Activated CD4-positive, alpha-beta T cell treated with anti-CD3 and anti-CD28 coated beads for 1 hour (primary cell): ENCODE measurements around the gene LRRC15.

Source experiments
- DNase-seq: peaks from one replicate; pipeline ENCODE4 v3.0.0-alpha.2; 2020

The LRRC15 gene

GRCh38 chr3:194329583-194329965, 40.0 kb downstream of the LRRC15 start:
- DNase-seq, result no peak

DNA sequence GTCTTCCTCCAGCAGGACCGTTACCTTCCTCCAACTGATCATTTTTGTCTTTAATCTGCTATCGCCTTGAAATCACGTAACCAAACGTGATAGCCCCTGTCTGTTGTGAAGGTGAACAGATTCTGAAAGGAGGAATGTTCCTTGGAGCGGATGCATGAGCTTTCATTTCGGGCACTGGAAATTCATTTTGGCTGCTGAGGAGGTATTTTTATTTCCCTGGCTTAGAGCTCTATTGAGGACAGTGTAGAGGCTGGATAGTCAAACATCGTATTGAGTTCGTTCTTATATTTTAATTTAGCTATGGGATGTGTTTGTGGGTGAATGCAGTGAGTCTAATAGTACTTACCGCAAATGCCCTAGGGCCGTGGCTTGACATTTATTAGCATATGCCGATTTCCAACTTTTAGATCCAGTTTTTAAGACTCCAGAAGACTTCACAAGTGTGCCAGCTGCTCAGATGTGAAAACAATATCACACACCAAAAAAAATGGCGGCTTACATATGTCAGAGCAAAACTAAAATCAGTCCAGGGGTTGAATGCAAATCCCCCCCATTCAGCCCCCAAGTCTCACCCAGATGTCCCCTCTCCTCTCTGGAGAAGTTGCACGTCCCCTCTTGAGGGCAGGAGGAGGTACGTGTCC, 40.5 kb downstream of the LRRC15 start:
- no peak for DNase-seq

DNA sequence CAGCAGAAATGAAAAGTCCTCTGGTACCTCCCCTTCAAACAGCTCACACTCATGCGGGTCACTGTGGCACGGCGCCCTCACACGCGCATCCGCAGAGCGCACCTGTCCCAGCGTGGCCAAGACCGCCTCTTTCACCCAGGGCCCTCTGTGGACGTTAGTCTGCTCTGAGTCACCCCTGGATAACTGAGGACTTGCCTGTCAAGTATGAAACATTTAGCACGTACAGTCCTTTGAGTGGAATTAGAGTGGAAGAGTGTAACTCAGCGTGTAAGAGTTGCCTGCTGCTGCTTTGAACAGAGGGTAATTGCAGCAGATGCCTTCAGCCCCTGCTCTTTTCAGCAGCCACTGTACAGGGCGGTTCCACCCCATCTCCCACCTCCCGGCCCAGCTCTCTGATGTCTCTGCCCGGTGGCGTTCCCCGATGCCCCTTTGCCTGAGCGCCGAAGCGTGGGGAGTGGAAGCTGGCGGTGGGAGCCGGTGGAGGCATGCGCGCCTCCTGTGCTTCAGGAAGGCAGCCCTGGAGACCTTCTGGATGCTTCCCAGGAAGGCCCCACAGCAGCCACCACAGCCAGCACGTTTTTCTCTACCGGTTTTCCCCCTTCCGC, 41.4 kb downstream of the LRRC15 start:
- no peak for DNase-seq

GRCh38 chr3:194327218-194328052, 42.1 kb downstream of the LRRC15 start:
- DNase-seq, result no peak

DNA sequence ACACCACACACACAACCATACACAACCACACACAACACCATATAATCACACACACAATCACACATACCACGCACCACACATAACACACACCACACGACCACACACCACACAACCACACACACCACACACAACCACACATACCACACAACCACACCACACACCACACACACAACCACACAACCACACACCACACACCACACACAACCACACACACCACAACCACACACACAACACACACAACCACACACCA, 42.6 kb downstream of the LRRC15 start:
- DNase-seq, result no peak

- no peak for DNase-seq
Measured at GRCh38 chr3:194326192-194326967, 43.2 kb downstream of the LRRC15 start.

GRCh38 chr3:194325424-194326153, 44.0 kb downstream of the LRRC15 start:
- DNase-seq, result no peak

DNA sequence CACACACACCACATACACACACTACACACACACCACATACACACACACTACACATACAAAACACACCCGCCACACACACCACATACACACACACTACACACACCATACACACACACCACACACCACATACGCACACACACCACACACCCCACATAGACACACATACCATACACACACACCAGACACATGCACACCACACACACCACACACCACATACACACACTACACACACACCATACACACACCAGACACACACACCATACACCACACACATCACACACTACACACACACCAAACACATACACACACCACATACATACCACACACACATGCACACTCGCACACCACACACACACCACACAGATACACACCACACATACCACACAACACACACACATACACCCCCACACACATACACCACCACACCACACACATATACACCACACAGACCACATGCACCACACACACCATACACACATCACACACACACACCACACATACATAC, 44.7 kb downstream of the LRRC15 start:
- DNase-seq, result no peak

DNA sequence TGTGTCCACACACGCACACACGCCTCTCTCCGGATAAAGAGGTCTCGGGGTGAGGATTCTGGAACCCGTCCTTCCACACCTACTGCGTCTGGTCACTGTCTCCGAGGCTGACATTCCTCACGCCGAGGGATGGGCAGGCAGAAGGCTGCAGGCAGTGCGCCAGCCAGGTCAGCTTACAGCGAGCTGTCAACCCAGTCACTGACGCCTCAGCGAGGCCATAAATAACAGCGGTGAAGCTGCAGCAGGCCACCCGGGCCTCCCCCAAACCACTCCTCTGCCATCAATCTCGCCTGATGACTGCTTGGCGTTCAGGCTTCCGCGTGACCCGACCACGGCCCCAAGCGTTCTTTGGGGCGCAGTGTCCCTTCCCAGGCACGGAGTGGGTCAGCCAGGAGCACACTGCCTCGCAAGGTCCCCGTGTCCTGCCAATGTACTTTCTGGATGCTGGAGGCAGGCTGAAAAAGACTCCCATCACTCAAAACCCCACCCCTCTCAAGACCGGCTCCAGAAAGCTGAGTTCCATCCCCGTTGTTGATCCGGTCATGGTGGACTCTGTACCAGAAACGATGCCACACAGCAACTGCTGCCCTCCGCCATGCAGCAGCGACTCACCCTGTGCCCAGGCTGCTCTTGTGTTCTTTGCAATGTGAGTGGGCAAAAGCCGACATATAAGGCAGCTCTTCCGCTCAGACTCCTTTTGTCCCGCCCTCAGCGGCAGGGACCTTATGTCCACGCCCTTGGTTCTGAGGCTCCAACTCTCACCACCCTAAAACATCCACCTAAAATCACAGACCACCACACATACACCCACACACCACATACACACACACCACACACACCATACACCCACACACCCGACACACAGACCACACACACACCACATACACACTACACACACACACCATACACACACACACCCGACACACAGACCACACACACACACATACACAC, 45.5 kb downstream of the LRRC15 start:
- no peak for DNase-seq

DNA sequence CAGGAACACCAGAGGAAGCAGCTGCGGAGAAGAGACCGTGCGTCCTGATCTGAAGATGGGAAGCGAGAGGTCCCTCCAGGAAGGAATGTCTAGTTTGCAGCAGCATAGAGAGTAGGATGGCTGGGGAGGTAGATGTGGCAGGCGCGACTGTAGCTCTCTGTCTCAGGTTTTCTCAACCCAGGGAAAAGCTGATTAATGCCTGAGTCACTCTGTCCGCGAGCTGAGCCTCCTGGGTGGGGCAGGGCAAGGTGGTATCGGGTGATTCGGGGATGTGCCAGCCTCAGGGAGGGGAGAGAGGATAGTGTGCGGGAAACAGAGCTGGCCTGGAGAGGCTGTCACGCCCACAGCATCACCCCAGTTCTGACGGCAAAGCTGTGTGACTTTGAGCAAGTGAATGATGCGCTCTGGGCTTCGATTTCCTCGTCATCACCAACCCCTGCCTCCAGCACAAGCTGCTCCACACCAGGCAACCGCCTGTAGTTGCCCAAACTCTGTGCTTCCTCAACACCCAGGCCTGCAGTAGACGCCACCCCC, 46.8 kb downstream of the LRRC15 start:
- no peak for DNase-seq

- DNase-seq, result no peak
Measured at GRCh38 chr3:194321693-194322640, 47.6 kb downstream of the LRRC15 start.

GRCh38 chr3:194320744-194321243, 48.7 kb downstream of the LRRC15 start:
- DNase-seq, result no peak

- DNase-seq, result no peak
Measured at GRCh38 chr3:194320100-194320499, 49.4 kb downstream of the LRRC15 start.

DNA sequence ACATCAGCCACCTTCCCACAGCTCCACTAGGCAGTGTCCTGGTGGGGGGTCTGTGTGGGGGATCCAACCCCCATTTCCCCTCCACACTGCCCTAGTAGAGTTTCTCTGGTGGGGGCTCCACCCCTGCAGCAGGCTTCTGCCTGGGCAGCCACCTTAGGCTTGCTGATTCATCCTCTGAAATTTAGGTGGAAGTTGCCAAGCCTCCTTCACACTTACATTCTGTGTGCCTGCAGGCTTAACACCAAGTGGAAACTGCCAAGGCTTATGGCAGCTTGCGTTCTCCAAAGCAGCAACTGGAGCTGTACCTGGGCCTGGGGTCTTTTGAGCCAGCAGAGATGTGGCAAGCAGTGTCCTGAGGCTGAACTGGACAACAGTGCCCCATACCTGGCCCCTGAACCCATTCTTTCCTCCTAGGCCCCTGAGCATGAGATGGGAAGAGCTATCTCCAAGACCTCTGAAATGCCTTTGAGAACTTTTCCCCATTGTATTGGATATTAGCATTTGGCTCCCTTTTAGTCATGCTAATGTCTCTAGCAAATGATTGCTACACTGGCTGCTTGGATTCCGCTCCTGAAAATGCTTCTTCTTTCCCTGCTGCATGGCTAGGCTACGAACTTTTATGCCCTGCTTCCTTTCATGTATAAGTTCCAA, 50.9 kb downstream of the LRRC15 start:
- DNase-seq, result no peak

- no peak for DNase-seq
Measured at GRCh38 chr3:194316918-194317317, 52.6 kb downstream of the LRRC15 start.

GRCh38 chr3:194315965-194316361, 53.6 kb downstream of the LRRC15 start:
- DNase-seq, result no peak

- DNase-seq, result peak; percentile 75
Measured at GRCh38 chr3:194315088-194315964, 54.2 kb downstream of the LRRC15 start.

GRCh38 chr3:194314388-194315068, 55.0 kb downstream of the LRRC15 start:
- no peak for DNase-seq
